WERI-Rb-1 (cell line): ENCODE results near the gene CHN1.

ENCODE experiments used
- DNase-seq: peaks from one replicate; pipeline ENCODE4 v3.0.0-alpha.2; 2020
- H3K27ac ChIP-seq: fragments of 250-450 bp; sonication (Bioruptor Pico); 2 replicates; pipeline ENCODE4 v1.5.1; 2020; ENCODE audit warnings: mild to moderate bottlenecking, moderate library complexity
- H3K27me3 ChIP-seq: fragments of 250-450 bp; sonication (Bioruptor Pico); 2 replicates; pipeline ENCODE4 v1.5.1; 2021; ENCODE audit warnings: mild to moderate bottlenecking, low read depth, moderate library complexity; ENCODE audit not compliant: insufficient read depth, severe bottlenecking
- H3K36me3 ChIP-seq: fragments of 250-450 bp; sonication (Bioruptor Pico); 2 replicates; pipeline ENCODE4 v1.5.1; 2020; ENCODE audit warnings: mild to moderate bottlenecking, moderate library complexity
- H3K4me3 ChIP-seq: 2 replicates; pipeline ENCODE4 v1.5.1; 2011; ENCODE audit warnings: low read depth, mild to moderate bottlenecking, control low read depth, low read length
- H3K9me3 ChIP-seq: fragments of 250-450 bp; sonication (Bioruptor Pico); 2 replicates; pipeline ENCODE4 v1.5.1; 2021; ENCODE audit warnings: mild to moderate bottlenecking, moderate library complexity; ENCODE audit not compliant: severe bottlenecking
- TF ChIP-seq, protein P1 (sequence below): IDR thresholded peaks from 2 replicates; pipeline ENCODE4 v1.5.1; 2011; ENCODE audit warnings: low read depth, mild to moderate bottlenecking, control low read depth, inconsistent platforms, low read length

The CHN1 gene

DNA sequence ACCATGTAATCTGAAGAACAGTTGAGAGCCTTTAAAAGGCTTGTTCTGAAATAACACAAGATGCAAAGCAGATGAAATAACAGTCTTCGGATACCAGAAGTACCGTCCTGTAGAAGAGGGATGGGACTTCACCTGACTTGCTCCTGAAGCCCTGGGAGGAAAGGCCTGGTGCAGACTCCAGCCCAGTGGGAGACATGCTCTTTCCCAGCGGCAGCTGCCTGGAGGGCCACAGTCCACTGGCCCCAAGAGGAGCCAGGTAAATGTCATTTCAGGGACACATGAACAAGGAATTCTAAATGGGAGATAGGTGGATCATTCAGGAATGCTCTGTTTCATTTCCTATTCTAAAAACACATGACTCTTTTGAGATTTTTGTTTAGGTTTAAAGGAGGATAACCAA, 22.6 kb upstream of the CHN1 start:
- TF ChIP-seq, protein P1, sequence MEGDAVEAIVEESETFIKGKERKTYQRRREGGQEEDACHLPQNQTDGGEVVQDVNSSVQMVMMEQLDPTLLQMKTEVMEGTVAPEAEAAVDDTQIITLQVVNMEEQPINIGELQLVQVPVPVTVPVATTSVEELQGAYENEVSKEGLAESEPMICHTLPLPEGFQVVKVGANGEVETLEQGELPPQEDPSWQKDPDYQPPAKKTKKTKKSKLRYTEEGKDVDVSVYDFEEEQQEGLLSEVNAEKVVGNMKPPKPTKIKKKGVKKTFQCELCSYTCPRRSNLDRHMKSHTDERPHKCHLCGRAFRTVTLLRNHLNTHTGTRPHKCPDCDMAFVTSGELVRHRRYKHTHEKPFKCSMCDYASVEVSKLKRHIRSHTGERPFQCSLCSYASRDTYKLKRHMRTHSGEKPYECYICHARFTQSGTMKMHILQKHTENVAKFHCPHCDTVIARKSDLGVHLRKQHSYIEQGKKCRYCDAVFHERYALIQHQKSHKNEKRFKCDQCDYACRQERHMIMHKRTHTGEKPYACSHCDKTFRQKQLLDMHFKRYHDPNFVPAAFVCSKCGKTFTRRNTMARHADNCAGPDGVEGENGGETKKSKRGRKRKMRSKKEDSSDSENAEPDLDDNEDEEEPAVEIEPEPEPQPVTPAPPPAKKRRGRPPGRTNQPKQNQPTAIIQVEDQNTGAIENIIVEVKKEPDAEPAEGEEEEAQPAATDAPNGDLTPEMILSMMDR: no peak
- no peaks in the 10 kb centered on the region for H3K9me3 ChIP-seq
- no peak overlapping the region for H3K4me3 ChIP-seq
- H3K36me3 ChIP-seq: no peaks in the 10 kb centered on the region
- H3K27ac ChIP-seq: no peak overlapping the region
- no peaks in the 10 kb centered on the region for H3K27me3 ChIP-seq
- DNase-seq: no peak

DNA sequence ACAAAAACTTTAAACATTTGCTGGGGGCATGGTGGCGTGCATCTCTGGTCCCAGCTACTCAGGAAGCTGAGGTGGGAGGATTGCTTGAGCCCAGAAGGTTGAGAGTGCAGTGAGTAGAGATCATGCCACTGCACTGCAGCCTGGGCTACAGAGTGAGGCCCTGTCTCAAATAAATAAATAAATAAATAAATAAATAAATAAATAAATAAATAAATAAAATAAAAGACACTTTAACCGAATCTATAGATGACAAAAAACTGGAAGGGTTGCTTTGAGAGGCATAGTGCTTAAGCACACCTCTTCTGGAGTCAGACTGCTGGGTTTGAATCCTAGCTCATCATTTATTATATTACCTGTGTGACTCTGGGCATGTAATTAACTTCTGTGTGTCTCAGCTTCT, 21.2 kb upstream of the CHN1 start:
- TF ChIP-seq, protein P1: no peak
- no peaks in the 10 kb centered on the region for H3K36me3 ChIP-seq
- H3K27ac ChIP-seq: no peak overlapping the region
- DNase-seq: no peak
- no peaks in the 10 kb centered on the region for H3K9me3 ChIP-seq
- no peak overlapping the region for H3K4me3 ChIP-seq
- no peaks in the 10 kb centered on the region for H3K27me3 ChIP-seq

DNA sequence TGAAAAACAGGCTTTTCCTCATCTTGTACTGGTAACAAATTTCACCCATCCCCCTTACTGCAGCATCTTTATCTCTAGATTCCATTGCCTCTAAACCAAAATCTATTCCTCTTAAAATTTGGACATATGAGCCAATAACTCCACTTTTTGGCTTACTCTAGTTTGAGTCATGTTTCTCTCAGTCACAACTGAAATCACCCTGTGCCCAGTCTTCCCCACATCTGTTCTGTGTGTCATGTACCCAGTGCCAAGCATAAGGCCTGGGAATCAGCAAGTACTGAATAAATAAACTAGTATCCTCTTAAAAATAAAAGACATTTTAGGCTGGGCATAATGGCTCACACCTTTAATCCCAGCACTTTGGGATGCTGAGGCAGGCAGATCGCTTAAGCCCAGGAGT, 20.8 kb upstream of the CHN1 start:
- Histone ChIP-seq H3K4me3 (no peak overlapping the region), H3K9me3 (no peaks in the 10 kb centered on the region), H3K27ac (no peak overlapping the region), H3K36me3 (no peaks in the 10 kb centered on the region), H3K27me3 (no peaks in the 10 kb centered on the region)
- DNase-seq: no peak
- TF ChIP-seq, protein P1: no peak

DNA sequence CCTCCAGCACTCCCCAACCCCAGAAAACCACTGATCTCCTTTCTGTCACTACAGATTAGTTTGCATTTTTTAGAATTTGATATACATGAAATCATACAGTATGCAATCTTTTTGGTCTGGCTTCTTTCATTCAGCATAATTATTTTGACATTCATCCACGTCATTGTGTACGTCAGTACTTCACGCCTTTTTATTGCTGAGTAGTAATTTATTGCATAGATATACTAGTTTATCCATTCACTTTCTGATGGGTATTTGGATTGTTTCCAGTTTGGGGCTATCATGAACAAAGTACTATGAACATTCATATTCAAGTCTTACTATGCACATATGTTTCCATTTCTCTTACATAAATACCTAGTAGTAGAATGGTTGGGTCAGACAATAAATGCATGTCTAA, 20.1 kb upstream of the CHN1 start:
- DNase-seq: no peak
- H3K27ac ChIP-seq: no peak overlapping the region
- no peaks in the 10 kb centered on the region for H3K36me3 ChIP-seq
- H3K27me3 ChIP-seq: no peaks in the 10 kb centered on the region
- no peak overlapping the region for H3K4me3 ChIP-seq
- H3K9me3 ChIP-seq: no peaks in the 10 kb centered on the region
- TF ChIP-seq, protein P1: no peak

DNA sequence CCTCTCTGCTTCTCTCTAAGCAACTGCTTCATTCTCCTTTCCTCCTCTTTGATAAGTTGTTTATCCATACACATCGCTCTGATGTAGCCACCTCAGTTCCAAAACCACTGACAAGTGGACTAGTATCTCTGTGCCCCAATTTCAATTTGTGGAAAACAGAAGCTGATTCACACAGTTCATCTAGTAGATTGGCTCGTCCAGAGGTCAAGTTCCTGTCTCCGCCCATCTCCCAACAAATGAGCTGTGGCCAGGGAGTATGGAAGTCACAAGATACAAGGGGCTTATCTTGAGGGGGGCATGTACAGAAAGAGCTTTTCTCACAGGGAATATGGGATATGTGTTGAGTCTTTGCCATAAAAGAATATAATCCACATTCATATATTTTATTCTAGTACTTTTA, 17.7 kb upstream of the CHN1 start:
- Histone ChIP-seq H3K9me3 (no peaks in the 10 kb centered on the region), H3K27ac (no peak overlapping the region), H3K4me3 (no peak overlapping the region), H3K36me3 (no peaks in the 10 kb centered on the region), H3K27me3 (no peaks in the 10 kb centered on the region)
- TF ChIP-seq, protein P1: no peak
- no peak for DNase-seq

DNA sequence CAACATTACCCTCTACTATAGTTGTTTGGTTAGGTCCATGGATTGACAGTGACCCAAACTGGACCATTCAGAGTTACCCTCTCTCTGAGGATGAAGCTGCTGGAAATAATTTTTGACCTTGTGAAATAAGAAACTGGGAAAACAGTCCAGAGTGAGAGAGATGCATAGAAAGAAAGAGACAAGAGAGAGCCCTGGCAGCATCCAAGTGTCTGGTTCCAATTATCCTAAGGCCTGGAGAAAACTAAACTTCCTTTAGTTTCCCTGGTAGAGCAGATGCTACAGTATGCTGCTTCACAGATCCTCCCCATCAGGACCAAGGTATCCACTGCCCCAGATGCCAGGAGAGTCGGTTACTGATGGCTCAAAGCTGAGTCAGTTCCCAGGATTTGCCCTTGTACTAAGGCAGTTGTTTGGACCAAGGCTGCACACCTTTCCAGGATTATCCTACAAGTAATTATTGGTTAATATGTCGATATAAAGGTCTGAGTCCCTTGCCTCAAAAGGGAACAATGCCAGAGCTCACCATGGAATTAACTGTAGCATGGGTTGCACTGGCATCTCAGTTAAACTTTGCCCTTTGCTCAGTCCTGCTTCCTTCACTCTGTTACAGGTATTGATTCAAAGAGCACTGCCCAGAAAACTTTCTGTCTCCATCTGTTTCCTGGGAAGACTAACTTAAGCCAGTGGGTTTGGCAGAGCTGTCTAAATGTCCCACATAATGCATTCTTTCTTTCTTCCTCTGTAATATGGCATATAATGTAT, 14.6 kb upstream of the CHN1 start:
- no peak for DNase-seq
- Histone ChIP-seq H3K27ac (no peak overlapping the region), H3K4me3 (no peak overlapping the region), H3K9me3 (no peaks in the 10 kb centered on the region), H3K27me3 (no peaks in the 10 kb centered on the region), H3K36me3 (no peaks in the 10 kb centered on the region)
- TF ChIP-seq, protein P1: no peak
